GM18520 (cell line): ENCODE measurements around the gene ANKRD30B.
"Not testable (repeated sequence)": the region's sequence is repeated elsewhere in the genome, so short reads cannot be mapped to it uniquely, and the experiment has no call there.

ENCODE experiments used
- ATAC-seq: cut with Tn5 transposase; IDR thresholded peaks from one replicate; pipeline ENCODE4 v1.9.1; 2021; ENCODE audit not compliant: unreplicated experiment

Gene ANKRD30B

GRCh38 chr18:14841607-14842006, 93.6 kb downstream of the ANKRD30B start:
- ATAC-seq, result not testable (repeated sequence)

GRCh38 chr18:14851533-14851932, 103.6 kb downstream of the ANKRD30B start:
- not testable (repeated sequence) for ATAC-seq

GRCh38 chr18:14855634-14856033, 107.7 kb downstream of the ANKRD30B start:
- not testable (repeated sequence) for ATAC-seq

GRCh38 chr18:14856256-14856655, 108.3 kb downstream of the ANKRD30B start:
- ATAC-seq, result not testable (repeated sequence)

GRCh38 chr18:14858514-14858913, 110.5 kb downstream of the ANKRD30B start:
- not testable (repeated sequence) for ATAC-seq

- not testable (repeated sequence) for ATAC-seq
Measured at GRCh38 chr18:14859995-14860394, 112.0 kb downstream of the ANKRD30B start.

GRCh38 chr18:14866426-14866825, 118.5 kb downstream of the ANKRD30B start:
- not testable (repeated sequence) for ATAC-seq

GRCh38 chr18:14867988-14868387, 120.0 kb downstream of the ANKRD30B start:
- not testable (repeated sequence) for ATAC-seq

- not testable (repeated sequence) for ATAC-seq
Measured at GRCh38 chr18:14868825-14869224, 120.9 kb downstream of the ANKRD30B start.

GRCh38 chr18:14878826-14879225, 130.9 kb downstream of the ANKRD30B start:
- ATAC-seq, result not testable (repeated sequence)

- no peak for ATAC-seq
Measured at GRCh38 chr18:14900435-14900834, 152.5 kb downstream of the ANKRD30B start.
